GM23338 (cell line): ENCODE measurements around the gene GRIN2C. TPM values are rescaled to one million over a fixed set of nuclear protein-coding genes. Genes with fewer than 3 reads are reported as not detected.

Experiments
- ATAC-seq: fragments of 200-7000 bp; cut with Tn5 transposase; 3 replicates; pipeline ENCODE4 v1.9.1; 2020
- DNase-seq: peaks from one replicate; pipeline ENCODE4 v3.0.0-alpha.2; 2015; ENCODE audit warnings: low spot score
- H2AFZ ChIP-seq: fragments of 200-600 bp; sonication (generic); 2 replicates; pipeline ENCODE4 v1.8.0; 2016; ENCODE audit warnings: antibody characterized with exemption, mild to moderate bottlenecking, moderate library complexity
- H3F3A ChIP-seq: fragments of 200-600 bp; sonication (generic); replicated peaks from 2 replicates; pipeline ENCODE4 v1.8.0; 2017; ENCODE audit warnings: antibody characterized with exemption, mixed run types, low read depth
- H3K27ac ChIP-seq: fragments of 200-600 bp; sonication (generic); 2 replicates; pipeline ENCODE4 v1.6.1; 2016; ENCODE audit warnings: low read depth
- H3K27me3 ChIP-seq: fragments of 200-600 bp; sonication (generic); 2 replicates; pipeline ENCODE4 v1.8.0; 2016; ENCODE audit warnings: mild to moderate bottlenecking, mixed run types, moderate library complexity; ENCODE audit not compliant: insufficient read depth
- H3K36me3 ChIP-seq: fragments of 200-600 bp; sonication (generic); 2 replicates; pipeline ENCODE4 v1.8.0; 2016; ENCODE audit warnings: mild to moderate bottlenecking; ENCODE audit not compliant: insufficient read depth
- H3K4me1 ChIP-seq: fragments of 200-600 bp; sonication (generic); 2 replicates; pipeline ENCODE4 v1.8.0; 2016; ENCODE audit warnings: mild to moderate bottlenecking, moderate library complexity; ENCODE audit not compliant: insufficient read depth
- H3K4me2 ChIP-seq: fragments of 200-600 bp; sonication (generic); 2 replicates; pipeline ENCODE4 v1.7.1; 2017; ENCODE audit warnings: mixed run types
- H3K4me3 ChIP-seq: fragments of 200-600 bp; sonication (generic); 2 replicates; pipeline ENCODE4 v1.6.1; 2016; ENCODE audit warnings: mixed run types
- H3K79me2 ChIP-seq: fragments of 200-600 bp; sonication (generic); replicated peaks from 2 replicates; pipeline ENCODE4 v1.8.0; 2017; ENCODE audit warnings: mild to moderate bottlenecking; ENCODE audit not compliant: insufficient read depth
- H3K9me2 ChIP-seq: fragments of 200-600 bp; sonication (generic); 2 replicates; pipeline ENCODE4 v1.8.0; 2017; ENCODE audit not compliant: insufficient read depth
- H4K20me1 ChIP-seq: fragments of 200-600 bp; sonication (generic); replicated peaks from 2 replicates; pipeline ENCODE4 v1.8.0; 2017; ENCODE audit warnings: mild to moderate bottlenecking; ENCODE audit not compliant: insufficient read depth
- H3K27ac Mint-ChIP-seq: 2 replicates; pipeline ENCODE4 v1.8.0; 2020; ENCODE audit warnings: inconsistent platforms, mild to moderate bottlenecking, moderate library complexity, mixed read lengths
- H3K27me3 Mint-ChIP-seq: 3 replicates; pipeline ENCODE4 v1.8.0; 2022; ENCODE audit warnings: low read depth, mild to moderate bottlenecking, moderate library complexity, mixed read lengths, inconsistent platforms; ENCODE audit not compliant: insufficient read depth, poor library complexity
- H3K36me3 Mint-ChIP-seq: 3 replicates; pipeline ENCODE4 v1.8.0; 2021; ENCODE audit warnings: low read depth, mild to moderate bottlenecking, inconsistent platforms, moderate library complexity, mixed read lengths
- H3K4me1 Mint-ChIP-seq: 3 replicates; pipeline ENCODE4 v1.8.0; 2020; ENCODE audit warnings: mild to moderate bottlenecking, inconsistent platforms, mixed read lengths
- H3K4me3 Mint-ChIP-seq: 3 replicates; pipeline ENCODE4 v1.8.0; 2021; ENCODE audit warnings: moderate library complexity, mild to moderate bottlenecking, inconsistent platforms, mixed read lengths
- H3K9me3 Mint-ChIP-seq: 3 replicates; pipeline ENCODE4 v1.8.0; 2020; ENCODE audit warnings: moderate library complexity, mild to moderate bottlenecking, inconsistent platforms, mixed read lengths
- CTCF ChIP-seq, 2 experiments: fragments of 200-600 bp in 1 of 2; sonication (generic) in 1 of 2; conservative IDR thresholded peaks; 2 replicates each; pipeline versions ENCODE4 v1.5.1 to v1.6.1; 2016 to 2017; ENCODE audit warnings: antibody characterized with exemption in 2 of 2, low read depth in 2 of 2, mild to moderate bottlenecking in 2 of 2, moderate library complexity in 1 of 2
- EZH2 ChIP-seq: fragments of 200-600 bp; sonication (generic); IDR thresholded peaks from one replicate; pipeline ENCODE4 v1.8.0; 2017; ENCODE audit warnings: antibody characterized with exemption, mild to moderate bottlenecking, low read depth; ENCODE audit not compliant: unreplicated experiment
- EZH2phosphoT487 ChIP-seq: fragments of 200-600 bp; sonication (generic); IDR thresholded peaks from one replicate; pipeline ENCODE4 v1.8.1; 2018; ENCODE audit warnings: antibody characterized with exemption; ENCODE audit not compliant: unreplicated experiment
- JUNB ChIP-seq: IDR thresholded peaks from one replicate; pipeline ENCODE4 v1.6.1; 2016; ENCODE audit warnings: antibody characterized with exemption; ENCODE audit not compliant: unreplicated experiment
- NANOG ChIP-seq: IDR thresholded peaks from 2 replicates; pipeline ENCODE4 v1.6.1; 2016; ENCODE audit warnings: antibody characterized with exemption, borderline replicate concordance
- POLR2AphosphoS5 ChIP-seq: IDR thresholded peaks from 2 replicates; pipeline ENCODE4 v1.6.1; 2016; ENCODE audit warnings: antibody characterized with exemption, low read depth
- STAT1 ChIP-seq: IDR thresholded peaks from one replicate; pipeline ENCODE4 v1.6.1; 2016; ENCODE audit warnings: antibody characterized with exemption; ENCODE audit not compliant: unreplicated experiment
- ZNF114 ChIP-seq: fragments of 250-450 bp; sonication (Bioruptor Pico); IDR thresholded peaks from 2 replicates; pipeline ENCODE4 v1.5.0; 2020; ENCODE audit warnings: mild to moderate bottlenecking, moderate library complexity
- ZNF331 ChIP-seq: fragments of 250-450 bp; sonication (Bioruptor Pico); IDR thresholded peaks from 2 replicates; pipeline ENCODE4 v1.5.0; 2020; ENCODE audit warnings: low read depth, mild to moderate bottlenecking, moderate library complexity
- polyA plus RNA-seq: library from polyadenylated mRNA; unstranded; fragments of >200 nt; fragmentation: Nextera tagmentation; extraction: Ambion mirVana; gene quantifications from 2 replicates; pipeline ENCODE4 v1.2.1, GENCODE V29; 2016
- total RNA-seq: library from RNA; depleted of rRNA; stranded (reverse); fragments of >200 nt; shearing (Covaris generic); gene quantifications from 2 replicates; pipeline ENCODE4 v1.2.3, GENCODE V29; 2014

GRIN2C gene
- total and polyA plus RNA-seq, 2 experiments from 2014 or later = 0.10 to 0.19 TPM

- TF ChIP-seq CTCF (conservative IDR thresholded peaks at IDR 0.05; ENCODE audit: low read depth in 2 of 2) (no peak), ZNF114 (CRISPR knock-in tag) (no peak), JUNB (no peak), EZH2 (no peak), ZNF331 (CRISPR knock-in tag) (no peak), EZH2phosphoT487 (no peak)
Observed at GRCh38 chr17:74850914-74851313, 8.8 kb downstream of the GRIN2C start (continued).

GRCh38 chr17:74850310-74850709 lies 9.4 kb downstream of the GRIN2C start:
- Histone ChIP-seq H3K27ac (no peak overlapping the region), H2AFZ (no peak overlapping the region), H3K4me1 (peaks cover 8% of the 10 kb centered on the region), H3K79me2 (no peaks in the 10 kb centered on the region), H4K20me1 (no peaks in the 10 kb centered on the region), H3K27me3 (peaks cover 92% of the 10 kb centered on the region), H3K36me3 (no peaks in the 10 kb centered on the region), H3K9me2 (no peaks in the 10 kb centered on the region), H3F3A (no peaks in the 10 kb centered on the region), H3K4me2 (no peak overlapping the region), H3K4me3 (no peak overlapping the region)
- no peaks in the 10 kb centered on the region; the same call in 2 of the 3 replicates for H3K36me3 Mint-ChIP-seq
- H3K9me3 Mint-ChIP-seq = no peaks in the 10 kb centered on the region
- no peak overlapping the region for H3K4me3 Mint-ChIP-seq
- ATAC-seq (no peak), DNase-seq (no peak)
- peaks cover 69% of the 10 kb centered on the region for H3K27me3 Mint-ChIP-seq
- TF ChIP-seq STAT1 (no peak), NANOG (no peak)
- no peak overlapping the region for H3K27ac Mint-ChIP-seq
- H3K4me1 Mint-ChIP-seq = no peaks in the 10 kb centered on the region; the same call in 1 of the 3 replicates

- Mint-ChIP-seq H3K4me1 (no peaks in the 10 kb centered on the region; the same call in 1 of the 3 replicates), H3K27me3 (peaks cover 64% of the 10 kb centered on the region), H3K27ac (no peak overlapping the region), H3K9me3 (no peaks in the 10 kb centered on the region), H3K4me3 (no peak overlapping the region), H3K36me3 (no peaks in the 10 kb centered on the region; the same call in 2 of the 3 replicates)
- ATAC-seq (no peak), DNase-seq (no peak)
- H3K4me1 ChIP-seq = peaks cover 8% of the 10 kb centered on the region
- H3K79me2 ChIP-seq = no peaks in the 10 kb centered on the region
- H3K27me3 ChIP-seq = peaks cover 92% of the 10 kb centered on the region
- H4K20me1 ChIP-seq = no peaks in the 10 kb centered on the region; the same call in 1 of the 2 replicates
- no peak overlapping the region for H3K27ac ChIP-seq
- no peaks in the 10 kb centered on the region for H3K36me3 ChIP-seq
- no peak overlapping the region for H3K4me2 ChIP-seq
- H3K9me2 ChIP-seq = no peaks in the 10 kb centered on the region
- 0 out of 2 replicates have a peak, but pooled peaks cover 1% of the 10 kb centered on the region for H3F3A ChIP-seq
- H3K4me3 ChIP-seq = no peak overlapping the region
- H2AFZ ChIP-seq = no peak overlapping the region
- TF ChIP-seq JUNB (no peak), ZNF114 (CRISPR knock-in tag) (no peak), CTCF (conservative IDR thresholded peaks at IDR 0.05; ENCODE audit: low read depth in 2 of 2) (no peak), EZH2phosphoT487 (no peak), ZNF331 (CRISPR knock-in tag) (no peak), POLR2AphosphoS5 (no peak)
Observed at GRCh38 chr17:74848656-74849399, 10.9 kb downstream of the GRIN2C start.
